ENCODE results near the gene ACP7.
"Not testable (repeated sequence)": the region's sequence is repeated elsewhere in the genome, so short reads cannot be mapped to it uniquely, and the experiment has no call there.

The ACP7 gene

GRCh38 chr19:39133431-39134270, 49.5 kb downstream of the ACP7 start:
- no peak for DNase-seq

DNA sequence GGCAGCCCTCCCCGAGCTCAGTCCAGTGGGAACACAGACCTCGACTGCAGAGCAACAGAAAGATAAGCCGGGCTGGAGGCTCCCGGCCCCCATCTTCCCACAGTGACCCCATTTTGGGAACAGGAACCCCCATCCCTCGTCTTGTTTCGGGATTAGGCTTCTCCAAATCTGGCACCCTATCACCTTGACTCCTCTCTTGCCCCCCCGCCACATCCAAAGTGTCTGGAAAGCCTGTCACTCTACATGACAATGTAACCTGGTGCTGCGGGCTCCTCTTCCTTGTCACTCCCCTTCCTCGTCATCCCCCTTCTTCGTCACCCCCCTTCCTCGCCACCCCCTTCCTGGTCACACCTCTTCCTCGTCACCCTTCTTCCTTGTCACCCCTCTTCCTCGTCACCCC, 51.5 kb downstream of the ACP7 start:
- no peak for DNase-seq

DNA sequence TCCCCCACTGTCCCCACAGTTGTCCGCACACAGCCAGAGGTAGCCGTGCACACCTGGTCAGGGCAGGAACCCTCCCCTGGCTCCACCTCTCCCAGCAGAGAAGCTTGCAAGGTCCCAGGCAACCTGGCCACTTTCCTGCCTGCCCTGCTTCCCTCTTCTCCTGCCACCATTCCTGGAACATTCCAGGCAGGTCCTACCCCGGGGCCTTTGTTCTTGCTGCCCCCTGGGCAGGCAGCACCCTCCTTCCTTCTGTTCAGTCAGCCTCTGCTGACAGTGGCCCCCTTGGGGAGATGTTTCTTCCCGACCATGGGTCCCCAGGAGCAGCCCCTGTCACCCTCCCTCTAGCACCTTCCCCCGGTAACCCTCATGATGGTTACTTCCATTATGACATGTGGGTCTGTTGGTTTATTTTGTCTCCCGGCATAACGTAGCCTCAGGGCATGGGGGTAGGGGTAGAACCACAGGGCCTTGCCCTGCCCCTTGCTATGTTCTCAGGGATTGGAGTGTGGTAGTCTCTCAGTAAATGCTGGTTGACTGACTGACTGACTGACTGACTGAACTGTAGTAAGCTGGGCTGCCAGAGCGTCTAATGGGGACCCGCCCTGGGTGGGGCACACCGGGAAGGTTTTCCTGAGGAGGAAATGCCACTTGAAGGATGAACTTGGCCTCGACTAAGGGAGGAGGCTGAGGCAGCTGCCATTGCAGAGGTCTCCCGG, 52.2 kb downstream of the ACP7 start:
- no peak for DNase-seq

DNA sequence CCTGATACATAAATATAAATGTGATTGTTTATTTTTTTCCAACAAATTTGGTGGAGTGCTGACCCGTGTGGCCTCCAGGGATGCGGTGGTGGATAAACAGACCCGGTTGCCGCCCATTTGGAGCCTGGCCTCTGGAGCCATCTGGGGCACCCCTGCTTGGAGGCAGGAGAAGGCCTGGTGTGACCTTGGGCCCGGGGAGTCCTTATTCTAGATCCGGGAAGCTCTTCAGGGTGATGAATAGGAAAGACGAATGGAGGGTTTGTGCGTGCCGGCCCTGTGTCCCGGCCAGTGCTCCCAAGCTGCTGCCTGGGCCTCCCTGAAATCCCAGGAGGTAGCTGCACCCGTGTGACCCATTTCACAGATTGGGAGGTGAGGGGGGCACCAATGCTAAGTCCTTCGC, 53.0 kb downstream of the ACP7 start:
- no peak for DNase-seq

DNA sequence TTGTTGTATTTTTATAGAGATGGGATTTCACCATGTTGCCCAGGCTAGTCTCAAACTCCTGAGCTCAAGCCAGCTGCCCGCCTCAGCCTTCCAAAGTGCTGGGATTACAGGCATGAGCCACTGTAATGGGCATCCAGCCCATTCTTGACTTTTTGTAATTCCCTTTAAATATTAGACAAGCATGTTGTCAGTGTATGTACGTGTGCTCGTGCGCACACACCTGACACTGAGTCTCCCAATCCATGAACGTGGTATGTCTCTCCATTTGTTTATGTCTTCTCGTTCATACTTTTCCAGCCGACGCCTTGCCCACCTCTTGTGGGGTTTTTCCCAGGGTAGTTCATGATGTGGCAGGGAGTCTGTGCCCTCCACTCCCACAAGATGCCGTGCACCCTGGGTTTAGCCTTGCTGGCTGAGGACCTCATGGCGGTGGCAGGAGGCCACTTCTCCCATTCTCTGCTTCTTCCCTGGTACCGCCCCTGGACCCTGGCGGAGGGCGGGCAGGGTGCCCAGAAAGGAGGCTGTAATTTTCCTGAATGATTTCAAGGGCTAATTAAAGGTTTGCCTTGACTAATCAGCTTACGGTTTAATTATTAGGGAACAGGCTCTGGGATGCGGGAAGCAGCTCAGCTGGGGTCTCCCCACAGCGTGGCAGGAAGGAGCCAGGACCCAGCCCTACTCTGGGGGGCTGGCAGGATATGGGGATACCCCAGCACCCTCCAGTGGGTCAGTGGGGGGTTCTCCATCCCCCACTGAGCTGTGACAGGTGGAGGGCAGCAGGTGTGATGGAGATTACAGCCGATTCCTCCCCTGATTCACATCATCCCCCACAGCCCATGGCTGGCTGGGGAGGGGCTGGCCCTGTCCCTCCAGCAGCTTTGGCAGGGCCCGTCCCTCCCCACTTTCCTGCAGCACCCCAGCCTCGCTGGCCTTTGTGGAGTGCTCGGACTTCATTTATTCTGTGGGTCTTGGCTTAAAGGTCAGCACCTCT, 54.3 kb downstream of the ACP7 start:
- DNase-seq = no peak

- DNase-seq = no peak
These were observed 55.2 kb downstream of the ACP7 start for GRCh38 chr19:39139305-39139874.

DNA sequence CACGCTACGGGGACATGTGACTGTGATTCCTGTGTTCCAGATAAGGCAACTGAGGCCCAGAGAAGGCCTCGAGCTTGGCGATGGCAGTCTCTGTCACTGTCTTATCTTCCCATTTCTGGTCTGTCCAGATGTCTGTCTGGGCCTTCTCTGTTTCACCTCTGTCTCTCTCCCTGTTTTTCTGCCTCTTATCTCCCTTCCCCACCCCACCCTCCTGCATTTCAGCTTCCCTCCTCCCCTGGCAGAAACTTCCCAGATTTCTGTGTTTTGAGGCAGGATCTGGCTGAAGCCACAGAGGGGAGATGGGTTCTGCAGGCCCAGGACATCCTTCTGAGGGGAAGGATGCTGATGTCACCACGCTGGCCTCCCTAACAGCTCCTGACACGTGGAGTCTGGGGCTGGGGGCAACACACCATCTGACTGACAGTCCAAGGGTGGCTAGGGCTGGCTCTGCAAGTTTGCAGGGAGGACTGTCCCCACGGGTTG, 55.8 kb downstream of the ACP7 start:
- DNase-seq = no peak

- no peak for DNase-seq
These were observed 56.4 kb downstream of the ACP7 start for GRCh38 chr19:39140594-39140993.

DNA sequence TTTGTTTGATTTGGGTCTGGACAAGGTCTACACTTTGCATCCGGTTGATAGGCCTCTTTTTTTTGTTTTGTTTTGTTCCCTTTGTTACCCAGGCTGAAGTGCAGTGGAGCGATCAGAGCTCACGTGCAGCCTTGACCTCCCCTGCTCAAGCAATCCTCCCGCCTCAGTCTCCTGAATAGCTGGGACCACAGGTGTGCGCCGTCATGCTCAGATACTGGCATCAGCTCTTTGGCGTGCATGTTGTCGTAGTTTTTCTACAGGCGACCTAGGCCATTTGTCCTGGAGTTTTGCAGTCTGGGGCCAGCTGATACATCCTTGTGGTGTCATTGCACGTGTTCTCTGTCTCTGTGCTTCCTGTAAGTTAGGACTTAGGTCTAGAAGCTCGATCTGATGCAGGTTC, 57.8 kb downstream of the ACP7 start:
- DNase-seq = no peak

DNA sequence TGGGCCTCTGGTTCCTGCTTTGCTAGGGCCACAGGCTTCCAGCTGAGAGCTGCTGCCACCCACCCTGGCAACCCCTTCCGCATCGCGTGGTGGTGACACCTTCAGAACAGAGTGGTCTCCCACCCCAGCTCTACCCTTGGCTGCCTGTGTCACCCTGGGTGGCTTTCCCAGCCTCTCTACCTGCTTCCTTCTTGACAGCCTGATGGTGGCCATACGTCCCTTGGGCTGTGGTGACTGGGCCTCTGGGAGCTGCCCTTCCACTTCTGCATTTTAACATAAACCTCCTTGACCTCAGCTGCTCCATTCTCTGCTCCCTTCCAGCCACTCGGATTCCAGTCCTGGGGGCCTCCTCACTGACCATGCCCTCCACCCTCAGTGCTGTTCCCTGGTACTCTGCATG, 58.5 kb downstream of the ACP7 start:
- DNase-seq = no peak

DNA sequence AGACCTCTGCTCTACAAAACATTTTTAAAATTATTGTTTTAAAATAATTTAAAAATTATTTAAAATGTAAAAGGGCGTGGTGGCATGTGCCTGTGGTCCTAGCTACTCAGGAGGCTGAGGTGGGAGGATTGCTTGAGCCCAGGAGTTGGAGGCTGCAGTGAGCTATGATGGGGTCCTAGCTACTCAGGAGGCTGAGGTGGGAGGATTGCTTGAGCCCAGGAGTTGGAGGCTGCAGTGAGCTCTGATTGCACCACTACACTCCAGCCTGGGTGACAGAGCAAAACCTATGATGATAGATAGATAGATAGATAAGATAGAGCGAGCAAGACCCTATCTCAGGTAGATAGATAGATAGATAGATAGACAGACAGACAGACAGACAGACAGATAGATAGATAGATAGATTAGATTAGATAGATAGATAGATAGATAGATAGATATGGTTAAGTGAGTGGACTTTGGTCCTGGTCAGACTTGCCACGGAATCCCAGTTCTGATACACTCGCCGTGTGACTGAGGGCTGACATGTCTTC, 59.7 kb downstream of the ACP7 start:
- DNase-seq = not testable (repeated sequence)

DNA sequence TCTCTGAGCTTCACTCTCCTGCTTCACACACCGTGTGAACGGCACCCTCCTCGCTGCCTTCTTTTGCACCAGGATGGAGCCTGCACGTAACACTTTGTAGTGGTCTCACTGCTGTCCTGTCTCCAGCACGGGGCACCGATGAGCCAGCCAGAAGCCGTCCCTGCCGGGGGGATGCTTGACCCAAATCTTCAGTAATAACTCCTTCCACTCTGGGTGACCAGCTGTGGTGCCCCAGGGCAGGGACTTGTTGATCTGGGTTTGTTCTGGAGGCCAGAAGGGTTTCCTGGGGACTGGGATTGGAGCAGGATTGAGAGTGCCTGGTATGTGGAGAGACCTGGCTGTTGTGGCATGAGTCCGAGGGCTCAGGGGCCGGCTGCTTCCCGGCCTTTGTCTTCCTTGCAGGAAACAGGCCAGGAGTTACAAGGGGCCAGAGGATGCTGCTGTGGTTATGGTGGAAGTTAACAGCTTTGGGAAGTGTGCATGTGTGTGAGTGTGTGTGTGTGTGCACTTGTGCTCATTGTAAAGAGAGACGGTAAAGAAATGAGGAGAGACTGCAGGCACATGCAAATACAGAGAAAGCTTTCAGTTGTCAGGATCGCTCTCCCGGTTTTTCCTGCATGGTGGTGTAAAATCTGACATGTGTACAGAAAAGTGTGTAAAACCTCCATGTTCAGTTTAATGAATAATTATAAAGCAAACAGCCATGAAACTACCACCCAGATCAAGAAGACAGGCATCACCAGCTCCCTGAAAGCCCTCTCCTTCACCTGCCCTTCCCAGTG, 60.3 kb downstream of the ACP7 start:
- no peak for DNase-seq

GRCh38 chr19:39145180-39145953, 61.2 kb downstream of the ACP7 start:
- DNase-seq = no peak

- DNase-seq = no peak
These were observed 61.9 kb downstream of the ACP7 start for GRCh38 chr19:39146091-39146490.

DNA sequence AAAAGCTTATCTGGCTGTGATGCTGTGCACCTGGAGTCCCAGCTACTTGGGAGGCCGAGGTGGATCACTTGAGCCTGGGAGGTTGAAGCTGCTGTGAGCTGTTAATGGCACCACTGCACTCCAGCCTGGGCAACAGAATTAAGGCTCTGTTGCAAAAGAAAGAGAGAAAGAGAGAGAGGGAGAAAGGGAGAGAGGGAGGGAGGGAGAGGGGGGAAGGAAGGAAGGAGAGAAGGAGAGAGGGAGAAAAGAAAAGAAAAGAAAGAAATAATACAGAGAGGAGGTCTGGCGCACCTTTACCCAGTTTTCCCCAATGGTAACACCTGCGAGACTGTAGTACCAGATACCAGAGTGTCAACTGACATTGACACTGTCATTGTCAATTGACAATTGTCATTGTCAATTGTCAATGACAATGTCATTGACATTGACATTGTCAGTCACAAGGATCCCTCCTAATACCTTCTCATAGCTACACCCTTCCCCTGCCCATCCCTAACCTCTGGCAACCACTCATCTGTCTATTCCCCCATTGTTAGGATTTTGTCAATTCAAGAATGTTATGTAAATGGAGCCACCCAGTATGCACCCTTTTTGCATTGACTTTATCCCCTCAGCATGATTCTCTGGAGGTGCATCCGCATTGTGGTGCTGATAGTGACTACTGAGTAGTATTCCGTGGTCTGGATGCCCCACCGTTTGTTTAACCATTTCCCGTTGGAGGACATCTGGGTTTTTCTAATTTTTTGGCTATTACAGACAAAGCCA, 62.7 kb downstream of the ACP7 start:
- no peak for DNase-seq

DNA sequence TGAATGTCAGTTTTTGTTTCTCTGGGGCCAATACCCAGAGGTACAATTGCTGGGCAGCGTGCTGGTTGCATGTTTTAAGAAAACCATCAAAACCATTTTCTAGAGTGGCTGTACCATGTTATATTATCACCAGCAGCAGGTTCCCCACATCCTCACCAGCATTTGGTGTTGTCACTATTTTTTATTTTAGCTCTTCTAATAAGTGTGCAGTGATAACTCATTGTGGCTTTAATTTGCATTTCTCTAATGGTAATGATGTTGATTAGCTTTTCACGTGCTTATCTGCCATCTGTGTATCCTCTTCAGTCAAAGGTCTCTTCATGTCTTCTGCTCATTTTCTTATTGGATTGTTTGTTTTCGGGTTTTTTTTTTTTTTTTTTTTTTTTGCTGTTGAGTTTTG, 63.3 kb downstream of the ACP7 start:
- DNase-seq = no peak

GRCh38 chr19:39148939-39149529, 64.9 kb downstream of the ACP7 start:
- no peak for DNase-seq

DNA sequence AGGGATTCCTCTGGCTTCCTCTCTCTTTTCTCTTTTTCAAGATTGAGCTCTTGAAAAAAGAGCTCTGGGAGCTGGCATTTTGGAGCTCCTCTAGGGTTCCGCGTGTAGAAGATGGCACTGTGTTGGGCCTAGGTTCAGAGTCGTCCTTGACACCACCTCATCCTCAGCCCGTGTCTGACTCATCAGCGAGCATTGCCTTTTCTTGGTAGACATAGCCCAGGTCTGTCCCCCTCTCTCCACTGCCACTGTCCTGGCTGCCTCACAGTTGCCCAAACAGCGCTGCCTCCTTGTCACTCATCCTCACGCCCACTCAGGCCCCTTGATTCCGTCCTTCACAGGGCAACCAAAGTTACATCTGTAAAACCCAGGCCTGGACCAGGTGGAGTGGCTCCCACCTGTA, 66.1 kb downstream of the ACP7 start:
- DNase-seq = no peak

GRCh38 chr19:39150807-39151600, 66.8 kb downstream of the ACP7 start:
- DNase-seq = no peak
